GM12865 (cell line): ENCODE data around the gene CDKL5.
"Not testable (repeated sequence)": the region's sequence is repeated elsewhere in the genome, so short reads cannot be mapped to it uniquely, and the experiment has no call there.

ENCODE experiments used
- DNase-seq: peaks from one replicate; pipeline ENCODE4 v3.0.0; 2010; ENCODE audit warnings: low read depth
- H3K4me3 ChIP-seq: 2 replicates; pipeline ENCODE4 v1.5.1; 2011; ENCODE audit warnings: mild to moderate bottlenecking, low read depth, low read length, control low read depth
- CTCF ChIP-seq: IDR thresholded peaks from 2 replicates; pipeline ENCODE4 v1.5.1; 2011; ENCODE audit warnings: low read length, control low read depth, low read depth, inconsistent platforms; ENCODE audit not compliant: insufficient read depth; ENCODE audit errors: missing control alignments

CDKL5 gene

GRCh38 chrX:18575744-18576143 lies 150.3 kb downstream of the CDKL5 start:
- DNase-seq, result no peak
- no peak for TF ChIP-seq CTCF
- no peak overlapping the region for H3K4me3 ChIP-seq

- no peak for TF ChIP-seq CTCF
- DNase-seq, result no peak
- H3K4me3 ChIP-seq, result no peak overlapping the region
Observed at GRCh38 chrX:18577400-18577799, 152.0 kb downstream of the CDKL5 start.

GRCh38 chrX:18578546-18578945 lies 153.1 kb downstream of the CDKL5 start:
- no peak overlapping the region for H3K4me3 ChIP-seq
- no peak for TF ChIP-seq CTCF
- no peak for DNase-seq

GRCh38 chrX:18579495-18579894 lies 154.1 kb downstream of the CDKL5 start:
- TF ChIP-seq CTCF, result no peak
- no peak overlapping the region for H3K4me3 ChIP-seq
- no peak for DNase-seq

- no peak overlapping the region for H3K4me3 ChIP-seq
- DNase-seq, result no peak
- TF ChIP-seq CTCF, result no peak
Observed at GRCh38 chrX:18582910-18583493, 157.6 kb downstream of the CDKL5 start.

GRCh38 chrX:18589292-18589691 lies 163.9 kb downstream of the CDKL5 start:
- not testable (repeated sequence) for H3K4me3 ChIP-seq, DNase-seq

GRCh38 chrX:18591834-18592233 lies 166.4 kb downstream of the CDKL5 start:
- TF ChIP-seq CTCF, result no peak
- no peak overlapping the region for H3K4me3 ChIP-seq
- no peak for DNase-seq
